K562 treated with DMSO at 1 percent for 24 hours (cell line): ENCODE results near the gene DEPDC4. TPM values are rescaled to one million over a fixed set of nuclear protein-coding genes. Genes with fewer than 3 reads are reported as not detected.

Source experiments
- total RNA-seq: library from RNA; unstranded; fragments of 300-600 nt; gene quantifications from 2 replicates; pipeline ENCODE4 v1.2.3, GENCODE V29; 2022; ENCODE audit warnings: low read depth; ENCODE audit not compliant: insufficient read depth

The DEPDC4 gene
- 0.88 and 2.0 TPM in 2 replicates for total RNA-seq

DNA sequence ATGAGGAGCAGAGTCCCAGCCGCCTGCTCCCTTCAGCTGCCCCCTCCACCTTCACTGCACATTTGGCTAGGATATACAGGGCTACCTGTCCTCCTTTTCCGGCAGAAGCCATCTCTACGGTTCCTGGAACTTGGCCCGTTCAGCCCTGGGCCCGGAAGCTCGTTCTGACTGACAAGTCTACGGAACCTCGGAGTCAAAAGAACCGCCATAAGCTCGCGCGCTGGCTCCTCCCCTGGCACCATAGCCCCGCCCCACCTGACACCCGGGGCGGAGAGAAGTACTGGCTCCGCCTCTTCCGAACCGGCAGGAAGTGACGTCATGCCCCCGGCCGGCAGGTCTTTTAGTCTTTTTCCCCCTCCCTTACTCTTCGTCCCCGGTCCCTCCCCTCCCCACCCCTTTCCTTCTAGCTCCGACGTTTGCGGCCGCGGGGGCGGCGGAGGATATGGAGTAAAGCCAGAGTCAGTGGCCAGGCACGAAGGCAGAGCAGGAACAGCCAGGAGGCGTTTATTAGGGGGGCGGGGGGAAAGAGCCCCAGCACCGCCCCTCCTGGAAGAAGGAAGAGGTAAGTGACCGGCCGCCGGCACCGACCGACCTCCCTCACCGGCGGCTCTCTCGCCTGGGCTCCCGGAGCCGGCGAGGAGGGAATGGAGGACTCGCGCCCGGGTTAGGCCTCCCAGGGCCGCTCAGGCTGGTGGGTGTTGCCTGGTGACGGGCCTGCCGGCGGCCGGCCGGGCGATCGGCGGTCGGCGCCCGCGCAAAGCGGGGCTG, at the start of gene DEPDC4, which contains the start of gene SCYL2:
Gene DEPDC4 (minus strand): TSS at position 245 of the 768 bp plus-strand sequence. CDS start 3 bp downstream, at position 242.
Gene SCYL2 (plus strand): TSS at position 343 of the 768 bp plus-strand sequence. CDS start 15,794 bp downstream, outside the sequence.

DNA sequence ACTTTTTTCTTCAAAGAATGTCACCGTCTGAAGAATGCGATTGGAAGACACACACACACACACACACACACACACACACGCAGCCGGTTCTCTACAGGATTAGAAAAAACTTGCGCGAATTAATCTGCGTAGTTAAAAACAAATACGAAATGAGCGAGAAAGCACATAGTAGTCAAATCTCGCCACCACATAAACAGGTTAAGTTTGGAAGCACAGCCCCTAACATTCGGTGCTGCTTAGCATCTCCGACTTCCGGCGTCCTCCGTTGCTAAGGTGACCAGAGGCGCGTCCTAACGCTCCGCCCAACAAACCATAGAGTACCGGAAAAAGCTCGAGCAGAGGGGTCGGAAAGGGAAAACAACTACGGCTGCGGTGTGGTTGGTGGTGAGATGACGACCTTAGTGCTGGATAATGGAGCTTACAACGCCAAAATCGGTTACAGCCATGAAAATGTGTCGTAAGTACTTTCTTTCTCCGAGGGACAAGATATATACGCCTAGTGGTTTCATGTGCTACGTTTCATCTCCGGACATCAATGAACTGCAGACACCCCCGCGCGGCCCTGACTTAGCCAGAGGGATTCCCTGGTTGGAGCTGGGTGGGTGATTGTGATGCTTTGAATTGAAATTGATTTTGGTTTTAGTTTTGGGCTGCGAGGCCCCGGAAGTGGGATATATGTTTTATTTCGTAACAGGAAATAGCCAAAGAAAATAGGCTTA, 66.3 kb downstream of the DEPDC4 start, which contains the start of gene ACTR6:
Gene ACTR6 (plus strand): TSS at position 353 of the 719 bp plus-strand sequence. CDS start 37 bp downstream, at position 390.

Other genes with a start within 250 kb of the DEPDC4 start
- gene BLTP3B, start 124.2 kb downstream of the DEPDC4 start, total RNA-seq, result 6.7 and 8.4 TPM in 2 replicates
- 17.2 and 24.6 TPM in 2 replicates for gene ACTR6, start 66.3 kb downstream of the DEPDC4 start, total RNA-seq
- gene SCYL2, start 98 bp upstream of the DEPDC4 start, total RNA-seq, result 24.7 and 25.5 TPM in 2 replicates
- not detected in 2 replicates for gene SLC17A8, start 90.0 kb upstream of the DEPDC4 start, total RNA-seq
- gene NR1H4, start 206.8 kb upstream of the DEPDC4 start, total RNA-seq, result not detected in 2 replicates